Colonic mucosa (tissue), 4 donors: Measurements from ENCODE around the gene KCNH5. TPM values are rescaled to one million over a fixed set of nuclear protein-coding genes. Genes with fewer than 3 reads are reported as not detected.

Experiments used
- DNase-seq: peaks from one replicate; pipeline ENCODE4 v3.0.0-alpha.2; 2020
- H3K27ac ChIP-seq: fragments of 200-600 bp; one replicate; pipeline ENCODE4 v1.8.0; 2021
- H3K27me3 ChIP-seq: fragments of 200-600 bp; one replicate; pipeline ENCODE4 v1.8.0; 2021
- H3K36me3 ChIP-seq: fragments of 200-600 bp; one replicate; pipeline ENCODE4 v1.8.0; 2021
- H3K4me1 ChIP-seq: fragments of 200-600 bp; one replicate; pipeline ENCODE4 v1.8.0; 2021; ENCODE audit warnings: mild to moderate bottlenecking
- H3K4me3 ChIP-seq: fragments of 200-600 bp; one replicate; pipeline ENCODE4 v1.8.0; 2021
- H3K9ac ChIP-seq, 2 donors: one replicate each; pipeline ENCODE4 v1.7.0; 2013; ENCODE audit warnings: control low read depth in 2 of 2, low read depth in 2 of 2, low read length in 2 of 2
- H3K9me3 ChIP-seq: fragments of 200-600 bp; one replicate; pipeline ENCODE4 v1.8.0; 2021
- CTCF ChIP-seq: fragments of 200-600 bp; IDR thresholded peaks from one replicate; pipeline ENCODE4 v1.8.0; 2022; ENCODE audit warnings: antibody characterized with exemption, mild to moderate bottlenecking
- intact Hi-C: fragments of 100-400 bp; cut with DNase I; formaldehyde crosslinking; loops from one replicate; pipeline ENCODE4 v1.14.1; 2022
- total RNA-seq, 2 donors: library from RNA; stranded (reverse); fragmentation: NEBNext Ultra II Directional in 1 of 2; extraction: Animal tissue kit (Norgen Biotek cat#: 25700) in 1 of 2; gene quantifications; one replicate each; pipeline ENCODE4 v1.2.1, GENCODE V29; 2021
- donor health status: healthy.
- donor health status: DM: no; HTN: no; CAD: no.
- donor health status: DM: no; HTN: no; CAD: no.

Gene KCNH5
- total RNA-seq: under 1 TPM in 1 of 2 donors, not detected in 1; 0.11 TPM

- no peaks in the 10 kb centered on the region for H3K9me3 ChIP-seq
- DNase-seq: no peak
- no peaks in the 10 kb centered on the region for H3K36me3 ChIP-seq
- H3K4me3 ChIP-seq: no peak within 1 kb of the TSS
- no peak for TF ChIP-seq CTCF
- intact Hi-C loops: no loop called here
- no peak within 1 kb of the TSS for H3K9ac ChIP-seq
- peaks cover 29% of the 10 kb centered on the region for H3K27me3 ChIP-seq
- no peak within 1 kb of the TSS for H3K27ac ChIP-seq
- no peaks in the 10 kb centered on the region for H3K4me1 ChIP-seq
Measured at GRCh38 chr14:63045234-63045611, at the start of gene KCNH5. TSS of gene KCNH5 (minus strand) at chr14:63045458. CDS start at chr14:63045186, 272 bp downstream.

- no peak for DNase-seq
- no peaks in the 10 kb centered on the region for H3K27me3 ChIP-seq
- no peak overlapping the region for H3K4me3 ChIP-seq
- no peak overlapping the region for H3K9ac ChIP-seq
- no peaks in the 10 kb centered on the region for H3K36me3 ChIP-seq
- H3K4me1 ChIP-seq: no peaks in the 10 kb centered on the region
- no peaks in the 10 kb centered on the region for H3K9me3 ChIP-seq
- intact Hi-C loops: no loop called here
- H3K27ac ChIP-seq: no peak overlapping the region
- no peak for TF ChIP-seq CTCF
Measured at GRCh38 chr14:63091394-63091996, 46.2 kb upstream of the KCNH5 start.

GRCh38 chr14:63088865-63089264 lies 43.6 kb upstream of the KCNH5 start:
- no peaks in the 10 kb centered on the region for H3K27me3 ChIP-seq
- intact Hi-C loops: no loop called here
- H3K4me3 ChIP-seq: no peak overlapping the region
- no peaks in the 10 kb centered on the region for H3K9me3 ChIP-seq
- no peak for TF ChIP-seq CTCF
- DNase-seq: no peak
- no peak overlapping the region for H3K27ac ChIP-seq
- no peaks in the 10 kb centered on the region for H3K36me3 ChIP-seq
- no peak overlapping the region for H3K9ac ChIP-seq
- no peaks in the 10 kb centered on the region for H3K4me1 ChIP-seq

- Histone ChIP-seq H3K9me3 (no peaks in the 10 kb centered on the region), H3K4me1 (no peaks in the 10 kb centered on the region), H3K27ac (no peak overlapping the region), H3K27me3 (no peaks in the 10 kb centered on the region), H3K4me3 (no peak overlapping the region), H3K36me3 (no peaks in the 10 kb centered on the region), H3K9ac (no peak overlapping the region)
- intact Hi-C loops: no loop called here
- TF ChIP-seq CTCF: no peak
- DNase-seq: no peak
Measured at GRCh38 chr14:63078569-63078968, 33.3 kb upstream of the KCNH5 start.

- no peak overlapping the region for H3K27ac ChIP-seq
- H3K4me3 ChIP-seq: no peak overlapping the region
- no peaks in the 10 kb centered on the region for H3K27me3 ChIP-seq
- intact Hi-C loops: no loop called here
- H3K9me3 ChIP-seq: no peaks in the 10 kb centered on the region
- H3K9ac ChIP-seq: no peak overlapping the region
- H3K36me3 ChIP-seq: no peaks in the 10 kb centered on the region
- H3K4me1 ChIP-seq: no peaks in the 10 kb centered on the region
- no peak for DNase-seq
- TF ChIP-seq CTCF: no peak
Measured at GRCh38 chr14:63076488-63076887, 31.2 kb upstream of the KCNH5 start.
